HG03103 (cell line): ENCODE results near the gene SMIM35.

Experiments
- ATAC-seq: cut with Tn5 transposase; IDR thresholded peaks from one replicate; pipeline ENCODE4 v1.9.1; 2021; ENCODE audit warnings: low read depth; ENCODE audit not compliant: unreplicated experiment

Gene SMIM35

DNA sequence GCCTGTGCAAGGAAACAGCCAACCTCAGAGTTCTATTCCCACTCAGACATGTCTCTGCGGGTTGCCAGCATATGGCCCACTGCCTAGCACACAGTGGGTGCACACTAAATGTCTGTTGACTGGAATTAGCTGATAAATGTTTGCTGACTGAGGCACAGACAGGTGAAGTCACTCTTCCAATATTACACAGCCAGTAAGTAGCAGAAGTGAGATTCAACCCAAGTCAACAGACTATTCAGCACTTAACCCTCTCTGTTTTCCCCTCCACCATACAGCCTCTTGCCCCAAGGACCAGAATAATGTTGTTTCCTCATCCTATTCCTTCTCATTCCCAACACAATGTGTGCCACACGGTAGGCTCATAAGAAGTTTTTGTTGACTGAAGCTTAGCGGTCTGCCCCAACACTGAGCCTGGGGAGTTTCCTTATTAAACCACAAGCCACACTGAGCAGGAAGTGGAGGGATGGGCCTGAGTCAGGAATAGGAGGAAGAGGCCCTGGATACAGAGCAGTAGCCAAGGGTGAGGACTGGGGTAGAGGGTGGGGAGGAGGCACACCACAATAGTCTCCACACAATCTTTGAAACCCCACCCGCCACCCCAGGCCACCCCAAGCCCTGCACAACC, 116.3 kb downstream of the SMIM35 start:
- ATAC-seq: no peak

DNA sequence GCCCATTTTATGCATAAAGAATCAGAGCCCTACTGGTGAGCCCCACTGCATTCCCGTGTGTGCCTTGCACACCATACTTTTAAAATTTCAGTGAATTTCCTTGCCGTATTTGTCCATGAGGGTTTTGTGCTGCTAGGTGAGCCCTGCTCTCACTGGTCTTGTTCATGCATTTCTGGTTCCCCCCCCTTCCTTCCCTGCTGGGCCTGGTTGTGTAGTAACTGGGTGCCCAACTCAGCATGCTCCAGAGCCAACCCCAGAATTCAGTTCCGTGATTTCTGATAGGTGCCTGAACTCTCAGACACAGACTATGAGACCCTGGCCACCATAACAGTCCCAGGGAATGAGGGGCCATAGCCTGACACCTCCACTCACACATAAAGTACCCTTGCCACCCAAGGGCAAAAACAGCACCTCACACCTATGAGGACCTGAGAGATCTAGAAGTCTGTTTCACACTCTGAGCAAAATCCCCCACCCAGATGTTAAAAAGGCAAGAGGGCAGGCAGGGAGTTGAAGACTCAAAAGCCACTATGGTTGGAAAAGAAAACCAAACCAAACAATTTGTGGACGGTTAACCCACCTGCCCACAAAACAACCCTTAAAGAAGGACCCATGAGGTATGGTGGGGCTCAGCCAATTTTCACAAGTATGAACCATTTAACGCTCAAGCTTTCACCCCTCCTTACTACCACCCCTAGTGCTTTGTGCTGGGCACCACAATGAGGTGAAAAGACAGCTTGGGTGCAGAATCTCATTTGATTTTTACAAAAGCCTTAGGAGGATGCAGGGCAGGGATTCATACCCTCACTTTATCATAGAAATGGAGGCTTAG, 117.4 kb downstream of the SMIM35 start:
- no peak for ATAC-seq

DNA sequence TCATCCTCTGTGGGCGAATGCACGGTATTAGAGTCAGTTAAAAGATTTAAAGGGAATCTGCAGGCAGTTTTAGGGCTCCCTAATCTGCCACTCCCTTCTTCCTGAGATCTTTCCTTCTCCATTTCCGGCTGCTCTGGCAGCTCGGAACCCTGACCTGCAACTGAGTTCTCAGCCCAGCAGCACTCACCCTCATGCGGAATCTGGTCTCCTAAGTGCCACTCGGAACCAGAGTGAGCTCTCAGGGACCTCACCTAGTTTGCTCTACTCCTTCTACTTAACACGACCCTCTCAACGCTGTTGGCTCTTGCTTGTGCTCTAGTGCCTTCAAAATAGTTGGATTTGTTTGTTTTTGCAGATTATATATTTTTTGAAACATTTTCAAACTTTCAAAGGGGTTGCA, 119.9 kb downstream of the SMIM35 start:
- ATAC-seq: no peak

DNA sequence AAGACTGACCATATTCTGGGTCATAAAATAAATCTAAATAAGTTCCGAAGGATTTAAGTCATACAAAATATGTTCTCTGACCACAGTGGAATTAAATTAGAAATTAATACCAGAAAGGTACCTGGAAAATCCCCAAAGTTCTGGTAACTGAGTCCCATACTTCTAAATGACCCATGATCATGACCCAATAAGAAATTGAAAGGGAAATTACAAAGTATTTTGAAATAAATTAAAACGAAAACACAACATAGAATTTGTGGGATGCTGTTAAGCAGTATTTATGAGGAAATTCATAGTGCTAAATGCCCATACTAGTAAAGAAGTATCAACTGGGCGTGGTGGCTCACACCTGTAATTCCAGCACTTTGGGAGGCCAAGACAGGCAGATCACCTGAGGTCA, 123.9 kb downstream of the SMIM35 start:
- ATAC-seq: no peak

DNA sequence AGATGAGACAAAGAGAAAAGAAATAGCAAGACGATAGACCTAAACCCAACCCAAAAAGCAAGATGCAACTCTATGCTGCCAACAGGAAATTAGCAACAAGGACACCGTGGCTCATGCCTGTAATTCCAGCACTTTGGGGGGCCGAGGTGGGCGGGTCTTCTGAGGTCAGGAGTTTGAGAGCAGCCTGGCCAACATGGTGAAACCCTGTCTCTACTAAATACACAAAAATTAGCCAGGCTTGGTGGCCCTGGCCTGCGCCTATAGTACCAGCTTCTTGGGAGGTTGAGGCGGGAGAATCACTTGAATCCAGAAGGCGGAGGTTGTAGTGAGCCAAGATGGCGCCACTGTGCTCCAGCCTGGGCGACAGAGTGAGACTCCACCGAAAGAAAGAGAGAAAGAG, 124.9 kb downstream of the SMIM35 start:
- no peak for ATAC-seq

DNA sequence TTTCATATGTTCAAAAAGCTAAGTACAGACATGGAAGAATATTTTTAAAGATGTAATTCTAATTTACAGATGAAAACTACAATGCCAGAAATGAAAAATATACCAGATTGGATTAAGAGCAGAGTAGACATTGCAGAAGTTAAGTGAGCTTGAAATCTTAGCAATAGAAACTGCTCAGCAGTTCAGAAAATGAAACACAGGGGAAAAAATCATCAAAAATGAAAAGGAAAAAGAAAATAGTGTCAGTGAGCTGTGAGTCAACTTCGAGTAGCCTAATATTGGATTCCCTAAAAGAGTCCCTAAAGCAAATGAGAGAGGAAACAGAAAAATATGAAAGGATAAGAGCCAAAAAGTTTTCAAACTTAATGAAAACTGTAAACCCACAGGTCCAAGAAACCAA, 126.4 kb downstream of the SMIM35 start:
- no peak for ATAC-seq

DNA sequence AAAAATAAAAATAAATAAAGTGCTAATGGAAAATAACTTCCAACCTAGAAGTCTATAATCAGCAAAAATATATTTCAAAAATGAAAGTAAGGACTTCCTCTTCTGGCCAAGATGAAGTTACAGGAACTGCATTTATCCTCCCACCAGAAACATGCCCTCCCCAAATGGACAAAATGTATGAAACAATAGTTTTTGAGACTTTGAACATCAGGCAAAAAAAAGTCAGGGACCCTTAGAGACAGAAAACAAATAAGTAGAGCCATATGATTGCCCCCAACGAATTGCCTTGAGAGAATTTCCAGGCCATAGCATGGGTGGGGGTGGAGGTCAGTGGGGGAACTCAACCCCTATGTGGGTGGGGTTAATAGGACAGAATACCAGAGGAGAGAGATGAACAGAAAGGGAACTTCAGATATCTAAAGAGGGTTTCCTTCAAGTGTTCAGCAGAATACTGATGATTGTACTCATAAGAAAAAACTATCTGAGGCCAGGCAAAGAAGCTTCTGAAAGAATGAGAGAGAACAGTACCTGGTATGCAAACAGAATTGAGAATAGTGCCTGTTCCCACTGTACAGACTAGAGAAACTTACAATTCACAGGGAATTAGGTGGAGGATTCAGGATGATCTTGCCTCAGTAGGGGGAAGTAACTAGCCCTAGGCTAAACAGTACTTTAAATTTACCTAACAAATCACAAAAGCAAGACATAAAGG, 127.2 kb downstream of the SMIM35 start:
- ATAC-seq: no peak

DNA sequence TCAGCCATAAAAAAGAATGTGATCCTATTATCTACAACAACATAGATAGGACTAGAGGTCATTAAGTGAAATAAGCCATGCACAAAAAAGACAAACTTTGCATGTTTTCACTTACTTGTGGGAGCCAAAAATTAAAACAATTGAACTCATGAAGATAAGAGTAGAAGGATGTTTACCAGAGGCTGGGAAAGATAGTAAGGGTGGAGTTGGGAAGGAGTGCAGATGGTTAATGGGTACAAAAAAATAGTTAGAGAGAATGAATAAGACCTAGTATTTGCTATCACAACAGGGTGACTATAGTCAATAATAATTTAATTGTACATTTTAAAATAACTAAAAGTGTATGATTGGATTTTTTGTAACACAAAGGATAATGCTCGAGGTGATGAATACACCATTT, 127.8 kb downstream of the SMIM35 start:
- ATAC-seq: no peak
